Neuronal stem cell (in vitro differentiated cells): ENCODE measurements around the gene HDAC4.

Experiments used
- DNase-seq: peaks from one replicate; pipeline ENCODE4 v3.0.0-alpha.2; 2013; ENCODE audit warnings: low spot score
- H2AFZ ChIP-seq: one replicate; pipeline ENCODE4 v1.6.1; 2013; ENCODE audit warnings: mild to moderate bottlenecking, low read length, inconsistent platforms
- H2AK5ac ChIP-seq: 2 replicates; pipeline ENCODE4 v1.6.1; 2013; ENCODE audit warnings: low read depth, mild to moderate bottlenecking, inconsistent platforms, low read length, moderate library complexity, mixed read lengths
- H2BK120ac ChIP-seq: 2 replicates; pipeline ENCODE4 v1.6.1; 2013; ENCODE audit warnings: low read depth, mild to moderate bottlenecking, inconsistent platforms, low read length, moderate library complexity, mixed read lengths
- H2BK12ac ChIP-seq: one replicate; pipeline ENCODE4 v1.6.1; 2013; ENCODE audit warnings: low read length, inconsistent platforms
- H2BK15ac ChIP-seq: 2 replicates; pipeline ENCODE4 v1.6.1; 2013; ENCODE audit warnings: mild to moderate bottlenecking, low read length, inconsistent platforms, mixed read lengths
- H2BK5ac ChIP-seq: one replicate; pipeline ENCODE4 v1.6.1; 2013; ENCODE audit warnings: inconsistent platforms, mild to moderate bottlenecking, low read length, moderate library complexity
- H3K14ac ChIP-seq: one replicate; pipeline ENCODE4 v1.6.1; 2013; ENCODE audit warnings: low read length, inconsistent platforms
- H3K18ac ChIP-seq: 2 replicates; pipeline ENCODE4 v1.6.1; 2013; ENCODE audit warnings: low read length, inconsistent platforms
- H3K23ac ChIP-seq: 2 replicates; pipeline ENCODE4 v1.6.1; 2013; ENCODE audit warnings: low read depth, mild to moderate bottlenecking, mixed read lengths, low read length, inconsistent platforms; ENCODE audit not compliant: poor library complexity
- H3K27ac ChIP-seq: replicated peaks from 3 replicates; pipeline ENCODE4 v1.5.1; 2013; ENCODE audit warnings: low read length, inconsistent platforms
- H3K27me3 ChIP-seq, 3 experiments: 2 replicates each; pipeline ENCODE4 v1.6.1; 2013; ENCODE audit warnings: low read length in 3 of 3, mild to moderate bottlenecking in 2 of 3, inconsistent platforms in 1 of 3, low read depth in 1 of 3, mixed read lengths in 1 of 3, moderate library complexity in 1 of 3; ENCODE audit not compliant: control insufficient read depth in 3 of 3, insufficient read depth in 3 of 3
- H3K36me3 ChIP-seq, 2 donors: replicated peaks in 1 of 2; 2 replicates each; pipeline ENCODE4 v1.6.1; 2013; ENCODE audit warnings: low read length in 2 of 2; ENCODE audit not compliant: control insufficient read depth in 2 of 2, insufficient read depth in 2 of 2
- H3K4ac ChIP-seq: 2 replicates; pipeline ENCODE4 v1.6.1; 2013; ENCODE audit warnings: inconsistent platforms, mild to moderate bottlenecking, low read length, moderate library complexity
- H3K4me1 ChIP-seq, 2 donors: 1 replicate in 1 of 2; 2 replicates in 1 of 2; pipeline ENCODE4 v1.6.1; 2013; ENCODE audit warnings: low read length in 2 of 2, low read depth in 1 of 2; ENCODE audit not compliant: control insufficient read depth in 2 of 2, insufficient read depth in 1 of 2
- H3K4me2 ChIP-seq: one replicate; pipeline ENCODE4 v1.6.1; 2013; ENCODE audit warnings: mild to moderate bottlenecking, low read length, inconsistent platforms; ENCODE audit not compliant: insufficient read depth, poor library complexity, severe bottlenecking
- H3K4me3 ChIP-seq, 2 donors: 2 replicates each; pipeline ENCODE4 v1.5.1; 2013; ENCODE audit warnings: low read length in 2 of 2, mild to moderate bottlenecking in 2 of 2, inconsistent platforms in 1 of 2, moderate library complexity in 1 of 2
- H3K79me1 ChIP-seq: one replicate; pipeline ENCODE4 v1.6.1; 2013; ENCODE audit warnings: low read depth, mild to moderate bottlenecking, inconsistent platforms, low read length, moderate library complexity
- H3K9ac ChIP-seq: one replicate; pipeline ENCODE4 v1.6.1; 2013; ENCODE audit warnings: mild to moderate bottlenecking, low read depth, low read length, inconsistent platforms; ENCODE audit not compliant: poor library complexity
- H3K9me3 ChIP-seq, 2 donors: replicated peaks in 1 of 2; 2 replicates each; pipeline versions ENCODE3 to v1.6.1; 2013; ENCODE audit warnings: low read length in 2 of 2, mild to moderate bottlenecking in 2 of 2, inconsistent platforms in 1 of 2, low read depth in 1 of 2, mixed read lengths in 1 of 2, moderate library complexity in 1 of 2; ENCODE audit not compliant: control insufficient read depth in 2 of 2, insufficient read depth in 1 of 2
- H4K8ac ChIP-seq: one replicate; pipeline ENCODE4 v1.6.1; 2013; ENCODE audit warnings: low read depth, mild to moderate bottlenecking, inconsistent platforms, low read length, moderate library complexity
- H4K91ac ChIP-seq: one replicate; pipeline ENCODE4 v1.6.1; 2013; ENCODE audit warnings: low read length, low read depth, mild to moderate bottlenecking, inconsistent platforms; ENCODE audit not compliant: poor library complexity
- WGBS, 2 donors: extraction: QIAGEN DNeasy Blood & Tissue Kit; methylation state at CpG; one replicate each; pipeline ENCODE4 v1.1.7; 2013; ENCODE audit warnings: missing lambda C conversion rate in 2 of 2, mixed read lengths in 1 of 2; ENCODE audit not compliant: insufficient read length in 2 of 2, insufficient replicate concordance in 1 of 2; ENCODE audit errors: extremely low coverage in 2 of 2; 5-methylcytosine and 5-hydroxymethylcytosine counted together

The HDAC4 gene

DNA sequence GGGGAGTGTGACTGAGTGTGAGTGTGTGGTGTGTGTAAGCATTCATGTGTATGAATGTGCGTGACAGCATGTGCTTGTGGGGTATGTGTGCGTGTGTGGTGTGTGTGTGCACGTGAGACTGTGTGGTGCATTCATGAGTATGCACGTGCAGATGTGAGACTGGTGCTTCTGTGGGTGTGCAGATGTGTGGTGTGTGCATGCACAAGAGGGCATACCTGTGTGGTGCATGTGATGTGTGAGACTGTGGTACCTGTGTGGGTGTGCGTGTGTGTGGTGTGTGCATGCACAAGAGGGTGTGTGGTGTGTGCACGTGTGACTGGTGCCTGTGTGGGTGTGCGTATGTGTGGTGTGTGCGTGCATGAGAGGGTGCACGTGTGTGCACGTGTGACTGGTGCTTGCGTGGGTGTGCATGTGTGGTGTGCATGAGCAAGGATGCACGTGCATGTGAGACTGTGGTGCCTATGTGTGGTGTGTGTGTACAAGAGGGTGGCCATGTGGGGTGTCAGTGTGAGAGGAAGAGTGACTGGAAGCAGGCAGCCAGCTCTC, 339.6 kb downstream of the HDAC4 start:
- WGBS, 2 donors: no CpG with 5 or more reads among the region's 12 CpGs

DNA sequence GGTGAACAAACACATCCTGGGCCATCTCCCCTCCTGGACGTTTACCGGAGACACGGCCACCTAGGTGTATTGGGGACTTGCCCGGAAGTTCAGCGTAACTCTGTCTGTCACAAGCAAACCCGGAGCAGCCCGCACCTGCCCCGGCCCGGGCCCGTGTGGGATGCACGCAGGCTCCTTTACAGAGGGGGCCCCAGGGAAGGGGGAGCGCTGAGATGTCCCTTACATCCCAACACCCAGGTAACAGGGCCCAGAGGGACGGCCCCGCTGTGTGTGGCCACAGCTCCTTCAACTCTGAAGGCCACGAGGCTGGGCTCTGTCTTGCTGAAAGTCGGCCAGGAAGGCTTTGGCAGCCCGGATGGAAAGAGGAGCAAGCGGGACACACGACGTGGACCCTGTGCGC, 340.1 kb downstream of the HDAC4 start:
- Histone ChIP-seq H3K4me3 (peak overlapping the region in 1 of 2 donors; percentile 70), H2BK5ac (peak overlapping the region; percentile 29), H4K91ac (no peak overlapping the region), H3K9me3 (peaks cover 3 to 7% of the 10 kb centered on the region in 2 donors), H2AK5ac (peak overlapping the region; percentile 49), H2BK12ac (no peak overlapping the region), H3K27me3 (peaks cover 0 to 4% (median 0%) of the 10 kb centered on the region in 3 experiments), H4K8ac (no peak overlapping the region), H3K23ac (peak overlapping the region; percentile 68), H3K4me1 (peaks cover 0 to 11% of the 10 kb centered on the region in 2 donors), H3K4ac (no peak overlapping the region), H2AFZ (no peak overlapping the region), H3K36me3 (peaks cover 6 to 32% of the 10 kb centered on the region in 2 donors), H3K27ac (no peak overlapping the region), H3K18ac (no peak overlapping the region), H2BK15ac (no peak overlapping the region), H2BK120ac (no peak overlapping the region), H3K14ac (peak overlapping the region; percentile 96), H3K79me1 (peaks cover 5% of the 10 kb centered on the region), H3K9ac (peak overlapping the region; percentile 73), H3K4me2 (no peak overlapping the region)
- DNase-seq: no peak
- WGBS, 2 donors: no CpG with 5 or more reads among the region's 21 CpGs

More for the DNA sequence above, 339.6 kb downstream of the HDAC4 start:
- Histone ChIP-seq H2BK5ac (peak overlapping the region; percentile 29), H2BK120ac (no peak overlapping the region), H3K27ac (no peak overlapping the region), H4K8ac (no peak overlapping the region), H3K14ac (peak overlapping the region; percentile 96), H3K23ac (peak overlapping the region; percentile 68), H3K4ac (peak overlapping the region; percentile 46), H4K91ac (no peak overlapping the region), H2AK5ac (peak overlapping the region; percentile 49), H3K9me3 (peaks cover 3 to 7% of the 10 kb centered on the region in 2 donors), H3K4me2 (no peak overlapping the region), H2AFZ (no peak overlapping the region), H3K18ac (peak overlapping the region; percentile 23), H3K4me3 (peak overlapping the region in 1 of 2 donors; percentile 70), H3K36me3 (peaks cover 6 to 35% of the 10 kb centered on the region in 2 donors), H3K9ac (peak overlapping the region; percentile 73), H3K4me1 (peaks cover 0 to 11% of the 10 kb centered on the region in 2 donors), H2BK15ac (no peak overlapping the region), H3K27me3 (peaks cover 0 to 4% (median 0%) of the 10 kb centered on the region in 3 experiments), H3K79me1 (peaks cover 5% of the 10 kb centered on the region), H2BK12ac (no peak overlapping the region)
- no peak for DNase-seq

- Histone ChIP-seq H3K4me3 (peak overlapping the region in 1 of 2 donors; percentile 18), H3K23ac (no peak overlapping the region), H4K8ac (no peak overlapping the region), H3K4me2 (no peak overlapping the region), H3K18ac (peak overlapping the region; percentile 27), H2AK5ac (no peak overlapping the region), H3K14ac (no peak overlapping the region), H3K27ac (no peak overlapping the region), H2BK5ac (peak overlapping the region; percentile 29), H3K9ac (no peak overlapping the region), H2BK15ac (no peak overlapping the region), H3K4me1 (peaks cover 0 to 11% of the 10 kb centered on the region in 2 donors), H4K91ac (no peak overlapping the region), H2AFZ (no peak overlapping the region), H3K27me3 (peaks cover 0 to 4% (median 0%) of the 10 kb centered on the region in 3 experiments), H3K36me3 (peaks cover 6 to 30% of the 10 kb centered on the region in 2 donors), H3K79me1 (peaks cover 5% of the 10 kb centered on the region), H3K9me3 (peaks cover 3 to 7% of the 10 kb centered on the region in 2 donors), H3K4ac (no peak overlapping the region), H2BK120ac (no peak overlapping the region), H2BK12ac (no peak overlapping the region)
- DNase-seq: no peak
- WGBS, 2 donors: no CpG with 5 or more reads among the region's 12 CpGs
Measured at GRCh38 chr2:239059854-239060253, 341.0 kb downstream of the HDAC4 start.

GRCh38 chr2:239058766-239059165, 342.1 kb downstream of the HDAC4 start:
- H2BK15ac ChIP-seq: no peak overlapping the region
- H3K9ac ChIP-seq: no peak overlapping the region
- no peak overlapping the region for H2BK5ac ChIP-seq
- no peak overlapping the region for H4K8ac ChIP-seq
- peaks cover 0 to 5% of the 10 kb centered on the region in 2 donors for H3K4me1 ChIP-seq
- H2AFZ ChIP-seq: no peak overlapping the region
- no peak overlapping the region for H3K4me3 ChIP-seq
- H3K23ac ChIP-seq: no peak overlapping the region
- H4K91ac ChIP-seq: no peak overlapping the region
- H3K14ac ChIP-seq: no peak overlapping the region
- H3K4me2 ChIP-seq: no peak overlapping the region
- no peak overlapping the region for H2AK5ac ChIP-seq
- H2BK12ac ChIP-seq: no peak overlapping the region
- H3K18ac ChIP-seq: no peak overlapping the region
- peaks cover 3 to 7% of the 10 kb centered on the region in 2 donors for H3K9me3 ChIP-seq
- peaks cover 12 to 35% of the 10 kb centered on the region in 2 donors for H3K36me3 ChIP-seq
- DNase-seq: no peak
- H3K27me3 ChIP-seq: peaks cover 0 to 4% (median 0%) of the 10 kb centered on the region in 3 experiments
- peaks cover 5% of the 10 kb centered on the region for H3K79me1 ChIP-seq
- no peak overlapping the region for H3K4ac ChIP-seq
- no peak overlapping the region for H2BK120ac ChIP-seq
- H3K27ac ChIP-seq: no peak overlapping the region
- no CpG with 5 or more reads among the region's 8 CpGs for WGBS, 2 donors
